ENCODE data around the gene NEMP2.
"Not testable (repeated sequence)": the region's sequence is repeated elsewhere in the genome, so short reads cannot be mapped to it uniquely, and the experiment has no call there.

The NEMP2 gene

GRCh38 chr2:190477661-190478454 lies 56.7 kb downstream of the NEMP2 start:
- H3K9me3 ChIP-seq (ENCODE audit: control insufficient read depth, low read length): no peaks in the 10 kb centered on the region
- 91 to 94% methylated on average over 4 of the region's 4 CpGs for WGBS, 2 experiments

DNA sequence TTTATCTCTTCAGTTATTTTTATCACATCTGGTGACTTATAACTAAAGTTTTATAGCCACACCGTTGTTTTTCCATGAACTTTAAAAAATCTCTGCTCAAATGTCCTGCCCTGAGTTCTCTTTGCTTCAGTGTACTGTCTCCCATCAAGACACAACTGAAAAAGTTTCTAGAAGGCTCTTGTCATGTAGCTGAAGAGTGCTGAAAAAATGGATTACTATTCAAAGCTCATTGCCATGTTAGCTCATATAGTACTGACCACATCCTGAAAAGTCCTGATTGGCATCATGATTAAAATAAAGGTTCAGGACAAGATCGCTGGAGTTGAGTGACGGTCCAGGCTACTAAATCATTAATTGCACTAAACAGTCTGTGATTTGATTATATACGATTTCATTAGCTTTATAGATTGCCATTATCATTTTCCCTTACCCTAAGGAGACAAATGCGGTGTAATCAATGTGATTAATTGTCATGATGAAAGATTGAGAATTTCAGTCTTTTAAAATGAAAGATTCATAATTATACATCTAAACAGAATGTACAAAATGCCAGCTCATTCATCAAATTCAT lies 64.2 kb downstream of the NEMP2 start:
- 90 to 96% methylated on average over 3 of the region's 5 CpGs for WGBS, 2 experiments
- Histone ChIP-seq H3K9me3 (ENCODE audit: control insufficient read depth, low read length) (no peaks in the 10 kb centered on the region), H3K4me1 (ENCODE audit: control insufficient read depth, insufficient read depth, low read length) (no peaks in the 10 kb centered on the region), H3K36me3 (ENCODE audit: control insufficient read depth, insufficient read depth, low read length) (no peaks in the 10 kb centered on the region), H3K27ac (ENCODE audit: insufficient read depth, low read depth, low read length, poor library complexity, severe bottlenecking) (no peak overlapping the region), H3K27me3 (ENCODE audit: control insufficient read depth, insufficient read depth, low read length, poor library complexity, severe bottlenecking) (no peaks in the 10 kb centered on the region), H3K4me3 (ENCODE audit: insufficient read depth, low read depth, low read length) (no peak overlapping the region)

More at GRCh38 chr2:190477661-190478454, 56.7 kb downstream of the NEMP2 start:
- H3K36me3 ChIP-seq (ENCODE audit: control insufficient read depth, insufficient read depth, low read length): no peaks in the 10 kb centered on the region
- no peak overlapping the region for H3K27ac ChIP-seq (ENCODE audit: insufficient read depth, low read depth, low read length, poor library complexity, severe bottlenecking)
- no peaks in the 10 kb centered on the region for H3K4me1 ChIP-seq (ENCODE audit: control insufficient read depth, insufficient read depth, low read length)
- no peak overlapping the region for H3K4me3 ChIP-seq (ENCODE audit: insufficient read depth, low read depth, low read length)
- H3K27me3 ChIP-seq (ENCODE audit: control insufficient read depth, insufficient read depth, low read length, poor library complexity, severe bottlenecking): no peaks in the 10 kb centered on the region

- Histone ChIP-seq H3K36me3 (ENCODE audit: control insufficient read depth, insufficient read depth, low read length) (no peaks in the 10 kb centered on the region), H3K9me3 (ENCODE audit: control insufficient read depth, low read length) (no peaks in the 10 kb centered on the region), H3K4me3 (ENCODE audit: insufficient read depth, low read depth, low read length) (no peak overlapping the region), H3K27ac (ENCODE audit: insufficient read depth, low read depth, low read length, poor library complexity, severe bottlenecking) (no peak overlapping the region), H3K27me3 (ENCODE audit: control insufficient read depth, insufficient read depth, low read length, poor library complexity, severe bottlenecking) (no peaks in the 10 kb centered on the region), H3K4me1 (ENCODE audit: control insufficient read depth, insufficient read depth, low read length) (no peaks in the 10 kb centered on the region)
- 86 to 98% methylated on average over 2 of the region's 2 CpGs for WGBS, 2 experiments
Observed at GRCh38 chr2:190469771-190470170, 64.8 kb downstream of the NEMP2 start.

DNA sequence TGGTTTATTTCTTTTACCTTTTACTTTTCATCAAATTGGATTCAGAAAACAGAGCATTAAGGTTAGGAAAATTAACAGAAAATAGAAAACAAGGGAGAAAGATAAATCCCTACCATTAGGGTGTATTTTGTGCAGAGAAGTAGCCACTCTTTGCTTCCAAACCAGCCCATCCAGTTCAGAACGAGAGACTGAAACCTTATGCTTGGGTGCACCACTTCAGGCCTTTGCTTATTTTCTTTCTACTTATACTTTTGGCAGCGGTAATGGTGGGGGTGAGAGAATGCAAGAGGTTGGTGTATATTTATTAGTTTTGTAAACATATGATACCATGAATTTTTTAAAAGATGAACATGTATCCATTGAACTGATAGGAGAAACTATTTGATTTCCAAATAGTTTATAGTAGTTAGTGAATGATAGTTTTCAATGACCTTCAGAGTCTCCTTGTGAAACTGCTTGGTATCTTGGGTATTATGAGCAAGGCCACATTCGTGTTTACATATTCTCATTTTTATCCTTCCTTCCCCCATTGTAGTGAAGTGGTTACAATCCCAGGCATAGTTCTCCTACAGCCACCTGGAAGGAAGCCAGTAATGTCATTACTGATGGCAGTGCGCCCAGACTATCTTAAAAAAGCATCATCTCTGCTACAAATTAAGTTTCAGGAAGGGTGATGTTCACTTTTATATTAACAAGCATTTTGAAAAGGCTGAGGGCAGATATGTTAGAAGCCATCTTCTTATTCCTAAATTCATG lies 65.5 kb downstream of the NEMP2 start:
- H3K4me1 ChIP-seq (ENCODE audit: control insufficient read depth, insufficient read depth, low read length): no peaks in the 10 kb centered on the region
- H3K27ac ChIP-seq (ENCODE audit: insufficient read depth, low read depth, low read length, poor library complexity, severe bottlenecking): no peak overlapping the region
- no peaks in the 10 kb centered on the region for H3K36me3 ChIP-seq (ENCODE audit: control insufficient read depth, insufficient read depth, low read length)
- H3K9me3 ChIP-seq (ENCODE audit: control insufficient read depth, low read length): no peaks in the 10 kb centered on the region
- WGBS, 2 experiments: 94 to 100% methylated on average over 1 to 4 of the region's 4 CpGs
- H3K4me3 ChIP-seq (ENCODE audit: insufficient read depth, low read depth, low read length): no peak overlapping the region
- no peaks in the 10 kb centered on the region for H3K27me3 ChIP-seq (ENCODE audit: control insufficient read depth, insufficient read depth, low read length, poor library complexity, severe bottlenecking)

DNA sequence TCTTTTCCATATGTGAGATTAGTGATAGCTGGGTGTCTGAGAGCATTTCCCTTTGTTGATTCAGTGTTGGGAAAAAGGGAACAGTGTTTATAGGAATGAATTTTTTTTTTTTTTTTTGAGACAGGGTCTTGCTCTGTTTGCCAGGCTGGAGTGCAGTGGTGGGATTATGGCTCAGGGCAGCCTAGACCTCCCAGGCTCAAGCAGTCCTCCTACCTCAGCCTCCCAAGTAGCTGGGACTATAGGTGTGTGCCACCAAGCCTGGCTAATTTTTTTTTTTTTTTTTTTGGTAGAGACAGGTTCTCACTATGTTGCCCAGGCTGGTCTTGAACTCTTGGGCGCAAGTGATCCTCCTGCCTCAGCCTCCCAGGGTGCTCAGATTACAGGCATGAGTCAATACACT lies 66.2 kb downstream of the NEMP2 start:
- H3K27me3 ChIP-seq (ENCODE audit: control insufficient read depth, insufficient read depth, low read length, poor library complexity, severe bottlenecking); H3K4me3 ChIP-seq (ENCODE audit: insufficient read depth, low read depth, low read length); H3K9me3 ChIP-seq (ENCODE audit: control insufficient read depth, low read length); H3K27ac ChIP-seq (ENCODE audit: insufficient read depth, low read depth, low read length, poor library complexity, severe bottlenecking); H3K36me3 ChIP-seq (ENCODE audit: control insufficient read depth, insufficient read depth, low read length); H3K4me1 ChIP-seq (ENCODE audit: control insufficient read depth, insufficient read depth, low read length): not testable (repeated sequence)
- WGBS, 2 experiments: 86 to 94% methylated on average over 1 of the region's 1 CpG

DNA sequence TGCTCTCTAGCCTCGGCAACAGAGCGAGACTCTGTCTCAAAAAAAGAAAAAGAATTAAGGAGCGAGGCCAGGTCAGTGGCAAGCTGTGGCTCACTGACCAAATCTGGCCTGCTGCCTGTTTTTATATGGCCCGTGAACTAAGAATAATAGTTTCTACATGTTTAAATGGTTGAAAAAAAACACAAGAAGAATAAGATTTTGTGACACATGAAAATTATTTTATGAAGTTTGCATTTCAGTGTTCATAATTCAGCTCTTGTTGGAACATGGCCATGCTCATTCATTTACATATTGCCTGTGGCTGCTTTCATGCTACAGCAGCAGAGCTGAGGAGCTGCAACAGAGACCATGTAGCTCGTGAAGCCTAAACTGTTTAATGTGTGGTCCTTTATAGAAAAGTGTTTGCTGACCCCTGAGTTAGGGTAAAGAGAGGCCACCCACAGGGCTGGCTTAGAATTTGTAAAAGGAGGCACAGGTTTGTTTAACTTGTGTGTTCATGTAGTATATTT lies 66.9 kb downstream of the NEMP2 start:
- no peaks in the 10 kb centered on the region for H3K4me1 ChIP-seq (ENCODE audit: control insufficient read depth, insufficient read depth, low read length)
- no peak overlapping the region for H3K27ac ChIP-seq (ENCODE audit: insufficient read depth, low read depth, low read length, poor library complexity, severe bottlenecking)
- no peaks in the 10 kb centered on the region for H3K36me3 ChIP-seq (ENCODE audit: control insufficient read depth, insufficient read depth, low read length)
- no peak overlapping the region for H3K4me3 ChIP-seq (ENCODE audit: insufficient read depth, low read depth, low read length)
- no peaks in the 10 kb centered on the region for H3K9me3 ChIP-seq (ENCODE audit: control insufficient read depth, low read length)
- H3K27me3 ChIP-seq (ENCODE audit: control insufficient read depth, insufficient read depth, low read length, poor library complexity, severe bottlenecking): no peaks in the 10 kb centered on the region
- 71 to 77% methylated on average over 5 of the region's 5 CpGs for WGBS, 2 experiments

DNA sequence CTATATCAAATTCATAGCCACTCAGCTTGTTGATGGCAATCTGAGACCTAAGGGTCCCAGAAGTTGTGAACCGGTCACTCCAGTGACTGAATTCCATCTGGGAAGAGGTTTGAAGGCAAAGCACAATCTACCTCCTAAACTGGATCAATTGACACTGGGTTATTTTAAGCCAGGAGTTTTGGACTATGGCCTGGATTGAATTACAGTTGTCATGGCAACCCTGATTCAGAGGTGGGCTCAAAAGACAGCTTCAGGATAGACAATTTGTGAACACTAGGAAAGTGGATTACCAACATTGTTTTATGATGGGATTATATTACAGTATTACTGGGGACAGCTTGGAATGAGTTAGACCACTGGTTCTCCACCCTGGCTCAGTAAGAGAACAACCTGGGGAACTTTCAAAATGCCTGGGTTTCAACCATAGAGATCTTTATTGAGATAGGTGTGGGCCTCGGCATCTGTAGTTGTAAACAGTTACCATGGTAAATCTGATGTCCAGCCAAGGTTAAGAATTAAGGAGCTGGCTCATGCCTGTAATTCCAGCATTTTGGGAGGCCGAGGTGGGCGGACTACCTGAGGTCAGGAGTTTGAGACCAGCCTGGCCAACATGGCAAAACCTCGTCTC lies 67.6 kb downstream of the NEMP2 start:
- no peaks in the 10 kb centered on the region for H3K9me3 ChIP-seq (ENCODE audit: control insufficient read depth, low read length)
- WGBS, 2 experiments: 90% methylated on average over 5 of the region's 5 CpGs
- H3K36me3 ChIP-seq (ENCODE audit: control insufficient read depth, insufficient read depth, low read length): no peaks in the 10 kb centered on the region
- no peaks in the 10 kb centered on the region for H3K4me1 ChIP-seq (ENCODE audit: control insufficient read depth, insufficient read depth, low read length)
- H3K4me3 ChIP-seq (ENCODE audit: insufficient read depth, low read depth, low read length): no peak overlapping the region
- H3K27me3 ChIP-seq (ENCODE audit: control insufficient read depth, insufficient read depth, low read length, poor library complexity, severe bottlenecking): no peaks in the 10 kb centered on the region
- no peak overlapping the region for H3K27ac ChIP-seq (ENCODE audit: insufficient read depth, low read depth, low read length, poor library complexity, severe bottlenecking)

GRCh38 chr2:190465060-190465459 lies 69.5 kb downstream of the NEMP2 start:
- 91% methylated on average over 2 of the region's 2 CpGs; no CpG with 5 or more reads in 1 of the 2 experiments for WGBS, 2 experiments
- H3K27me3 ChIP-seq (ENCODE audit: control insufficient read depth, insufficient read depth, low read length, poor library complexity, severe bottlenecking): no peaks in the 10 kb centered on the region
- H3K9me3 ChIP-seq (ENCODE audit: control insufficient read depth, low read length): no peaks in the 10 kb centered on the region
- H3K36me3 ChIP-seq (ENCODE audit: control insufficient read depth, insufficient read depth, low read length): no peaks in the 10 kb centered on the region
- H3K4me3 ChIP-seq (ENCODE audit: insufficient read depth, low read depth, low read length): no peak overlapping the region
- no peak overlapping the region for H3K27ac ChIP-seq (ENCODE audit: insufficient read depth, low read depth, low read length, poor library complexity, severe bottlenecking)
- H3K4me1 ChIP-seq (ENCODE audit: control insufficient read depth, insufficient read depth, low read length): no peaks in the 10 kb centered on the region

GRCh38 chr2:190462611-190463010 lies 71.9 kb downstream of the NEMP2 start:
- no peak overlapping the region for H3K4me3 ChIP-seq (ENCODE audit: insufficient read depth, low read depth, low read length)
- H3K27me3 ChIP-seq (ENCODE audit: control insufficient read depth, insufficient read depth, low read length, poor library complexity, severe bottlenecking): no peaks in the 10 kb centered on the region
- H3K9me3 ChIP-seq (ENCODE audit: control insufficient read depth, low read length): no peaks in the 10 kb centered on the region
- no peaks in the 10 kb centered on the region for H3K4me1 ChIP-seq (ENCODE audit: control insufficient read depth, insufficient read depth, low read length)
- WGBS, 2 experiments: 91 to 93% methylated on average over 1 of the region's 1 CpG
- H3K27ac ChIP-seq (ENCODE audit: insufficient read depth, low read depth, low read length, poor library complexity, severe bottlenecking): no peak overlapping the region
- no peaks in the 10 kb centered on the region for H3K36me3 ChIP-seq (ENCODE audit: control insufficient read depth, insufficient read depth, low read length)

GRCh38 chr2:190462181-190462580 lies 72.3 kb downstream of the NEMP2 start:
- H3K36me3 ChIP-seq (ENCODE audit: control insufficient read depth, insufficient read depth, low read length): no peaks in the 10 kb centered on the region
- no peak overlapping the region for H3K4me3 ChIP-seq (ENCODE audit: insufficient read depth, low read depth, low read length)
- 91 to 95% methylated on average over 2 of the region's 2 CpGs for WGBS, 2 experiments
- no peaks in the 10 kb centered on the region for H3K4me1 ChIP-seq (ENCODE audit: control insufficient read depth, insufficient read depth, low read length)
- H3K9me3 ChIP-seq (ENCODE audit: control insufficient read depth, low read length): no peaks in the 10 kb centered on the region
- H3K27ac ChIP-seq (ENCODE audit: insufficient read depth, low read depth, low read length, poor library complexity, severe bottlenecking): no peak overlapping the region
- H3K27me3 ChIP-seq (ENCODE audit: control insufficient read depth, insufficient read depth, low read length, poor library complexity, severe bottlenecking): no peaks in the 10 kb centered on the region
